Measurements from ENCODE around the gene EEF1AKMT3. TPM values are rescaled to one million over a fixed set of nuclear protein-coding genes. Genes with fewer than 3 reads are reported as not detected.

Gene EEF1AKMT3
- total and polyA plus RNA-seq, 2 experiments from 2014 or later: 1.3 to 5.3 TPM

DNA sequence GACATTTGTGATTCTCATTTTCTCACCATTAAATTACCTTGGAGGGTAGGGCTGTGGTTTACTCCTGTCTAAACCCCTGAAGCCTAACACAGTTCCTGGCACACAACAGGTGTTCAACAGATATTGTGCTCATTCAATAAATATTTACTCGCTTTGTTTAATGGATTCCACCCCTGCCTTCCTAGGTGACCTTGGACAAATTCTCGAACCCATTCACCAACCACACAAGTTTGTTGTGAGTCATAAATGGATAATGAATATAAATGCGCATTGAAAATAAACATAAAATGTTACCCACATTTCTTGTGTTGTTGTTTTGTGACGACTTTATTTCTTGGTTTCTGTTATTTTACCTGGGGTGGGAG is 9.8 kb downstream of the EEF1AKMT3 start:
- H3K4me2 ChIP-seq: no peak overlapping the region
- peaks cover 5% of the 10 kb centered on the region; the same call in 1 of the 2 replicates for H3K4me1 ChIP-seq (ENCODE audit: insufficient read depth)
- Mint-ChIP-seq H3K27me3 (ENCODE audit: insufficient read depth, low read depth, poor library complexity) (peaks cover 5% of the 10 kb centered on the region), H3K9me3 (no peaks in the 10 kb centered on the region), H3K4me1 (peaks cover 4% of the 10 kb centered on the region; the same call in 1 of the 3 replicates), H3K36me3 (ENCODE audit: low read depth) (peaks cover 23% of the 10 kb centered on the region), H3K27ac (no peak overlapping the region), H3K4me3 (peak overlapping the region; percentile 100)
- H3F3A ChIP-seq (replicated peaks; ENCODE audit: low read depth): no peaks in the 10 kb centered on the region
- H3K9me2 ChIP-seq (ENCODE audit: insufficient read depth): no peaks in the 10 kb centered on the region
- peaks cover 1% of the 10 kb centered on the region for H4K20me1 ChIP-seq (replicated peaks; ENCODE audit: insufficient read depth)
- TF ChIP-seq STAT1 (IDR thresholded peaks at IDR 0.05; ENCODE audit: unreplicated experiment) (no peak), JUNB (IDR thresholded peaks at IDR 0.05; ENCODE audit: unreplicated experiment) (no peak), EZH2phosphoT487 (IDR thresholded peaks at IDR 0.05; ENCODE audit: unreplicated experiment) (no peak)
- TF ChIP-seq, protein P1, sequence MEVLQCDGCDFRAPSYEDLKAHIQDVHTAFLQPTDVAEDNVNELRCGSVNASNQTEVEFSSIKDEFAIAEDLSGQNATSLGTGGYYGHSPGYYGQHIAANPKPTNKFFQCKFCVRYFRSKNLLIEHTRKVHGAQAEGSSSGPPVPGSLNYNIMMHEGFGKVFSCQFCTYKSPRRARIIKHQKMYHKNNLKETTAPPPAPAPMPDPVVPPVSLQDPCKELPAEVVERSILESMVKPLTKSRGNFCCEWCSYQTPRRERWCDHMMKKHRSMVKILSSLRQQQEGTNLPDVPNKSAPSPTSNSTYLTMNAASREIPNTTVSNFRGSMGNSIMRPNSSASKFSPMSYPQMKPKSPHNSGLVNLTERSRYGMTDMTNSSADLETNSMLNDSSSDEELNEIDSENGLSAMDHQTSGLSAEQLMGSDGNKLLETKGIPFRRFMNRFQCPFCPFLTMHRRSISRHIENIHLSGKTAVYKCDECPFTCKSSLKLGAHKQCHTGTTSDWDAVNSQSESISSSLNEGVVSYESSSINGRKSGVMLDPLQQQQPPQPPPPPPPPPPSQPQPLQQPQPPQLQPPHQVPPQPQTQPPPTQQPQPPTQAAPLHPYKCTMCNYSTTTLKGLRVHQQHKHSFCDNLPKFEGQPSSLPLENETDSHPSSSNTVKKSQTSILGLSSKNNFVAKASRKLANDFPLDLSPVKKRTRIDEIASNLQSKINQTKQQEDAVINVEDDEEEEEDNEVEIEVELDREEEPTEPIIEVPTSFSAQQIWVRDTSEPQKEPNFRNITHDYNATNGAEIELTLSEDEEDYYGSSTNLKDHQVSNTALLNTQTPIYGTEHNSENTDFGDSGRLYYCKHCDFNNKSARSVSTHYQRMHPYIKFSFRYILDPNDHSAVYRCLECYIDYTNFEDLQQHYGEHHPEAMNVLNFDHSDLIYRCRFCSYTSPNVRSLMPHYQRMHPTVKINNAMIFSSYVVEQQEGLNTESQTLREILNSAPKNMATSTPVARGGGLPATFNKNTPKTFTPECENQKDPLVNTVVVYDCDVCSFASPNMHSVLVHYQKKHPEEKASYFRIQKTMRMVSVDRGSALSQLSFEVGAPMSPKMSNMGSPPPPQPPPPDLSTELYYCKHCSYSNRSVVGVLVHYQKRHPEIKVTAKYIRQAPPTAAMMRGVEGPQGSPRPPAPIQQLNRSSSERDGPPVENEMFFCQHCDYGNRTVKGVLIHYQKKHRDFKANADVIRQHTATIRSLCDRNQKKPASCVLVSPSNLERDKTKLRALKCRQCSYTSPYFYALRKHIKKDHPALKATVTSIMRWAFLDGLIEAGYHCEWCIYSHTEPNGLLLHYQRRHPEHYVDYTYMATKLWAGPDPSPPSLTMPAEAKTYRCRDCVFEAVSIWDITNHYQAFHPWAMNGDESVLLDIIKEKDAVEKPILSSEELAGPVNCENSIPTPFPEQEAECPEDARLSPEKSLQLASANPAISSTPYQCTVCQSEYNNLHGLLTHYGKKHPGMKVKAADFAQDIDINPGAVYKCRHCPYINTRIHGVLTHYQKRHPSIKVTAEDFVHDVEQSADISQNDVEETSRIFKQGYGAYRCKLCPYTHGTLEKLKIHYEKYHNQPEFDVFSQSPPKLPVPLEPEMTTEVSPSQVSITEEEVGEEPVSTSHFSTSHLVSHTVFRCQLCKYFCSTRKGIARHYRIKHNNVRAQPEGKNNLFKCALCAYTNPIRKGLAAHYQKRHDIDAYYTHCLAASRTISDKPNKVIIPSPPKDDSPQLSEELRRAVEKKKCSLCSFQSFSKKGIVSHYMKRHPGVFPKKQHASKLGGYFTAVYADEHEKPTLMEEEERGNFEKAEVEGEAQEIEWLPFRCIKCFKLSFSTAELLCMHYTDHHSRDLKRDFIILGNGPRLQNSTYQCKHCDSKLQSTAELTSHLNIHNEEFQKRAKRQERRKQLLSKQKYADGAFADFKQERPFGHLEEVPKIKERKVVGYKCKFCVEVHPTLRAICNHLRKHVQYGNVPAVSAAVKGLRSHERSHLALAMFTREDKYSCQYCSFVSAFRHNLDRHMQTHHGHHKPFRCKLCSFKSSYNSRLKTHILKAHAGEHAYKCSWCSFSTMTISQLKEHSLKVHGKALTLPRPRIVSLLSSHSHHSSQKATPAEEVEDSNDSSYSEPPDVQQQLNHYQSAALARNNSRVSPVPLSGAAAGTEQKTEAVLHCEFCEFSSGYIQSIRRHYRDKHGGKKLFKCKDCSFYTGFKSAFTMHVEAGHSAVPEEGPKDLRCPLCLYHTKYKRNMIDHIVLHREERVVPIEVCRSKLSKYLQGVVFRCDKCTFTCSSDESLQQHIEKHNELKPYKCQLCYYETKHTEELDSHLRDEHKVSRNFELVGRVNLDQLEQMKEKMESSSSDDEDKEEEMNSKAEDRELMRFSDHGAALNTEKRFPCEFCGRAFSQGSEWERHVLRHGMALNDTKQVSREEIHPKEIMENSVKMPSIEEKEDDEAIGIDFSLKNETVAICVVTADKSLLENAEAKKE (CRISPR knock-in tag; IDR thresholded peaks at IDR 0.05): no peak
- TF ChIP-seq, protein P2, sequence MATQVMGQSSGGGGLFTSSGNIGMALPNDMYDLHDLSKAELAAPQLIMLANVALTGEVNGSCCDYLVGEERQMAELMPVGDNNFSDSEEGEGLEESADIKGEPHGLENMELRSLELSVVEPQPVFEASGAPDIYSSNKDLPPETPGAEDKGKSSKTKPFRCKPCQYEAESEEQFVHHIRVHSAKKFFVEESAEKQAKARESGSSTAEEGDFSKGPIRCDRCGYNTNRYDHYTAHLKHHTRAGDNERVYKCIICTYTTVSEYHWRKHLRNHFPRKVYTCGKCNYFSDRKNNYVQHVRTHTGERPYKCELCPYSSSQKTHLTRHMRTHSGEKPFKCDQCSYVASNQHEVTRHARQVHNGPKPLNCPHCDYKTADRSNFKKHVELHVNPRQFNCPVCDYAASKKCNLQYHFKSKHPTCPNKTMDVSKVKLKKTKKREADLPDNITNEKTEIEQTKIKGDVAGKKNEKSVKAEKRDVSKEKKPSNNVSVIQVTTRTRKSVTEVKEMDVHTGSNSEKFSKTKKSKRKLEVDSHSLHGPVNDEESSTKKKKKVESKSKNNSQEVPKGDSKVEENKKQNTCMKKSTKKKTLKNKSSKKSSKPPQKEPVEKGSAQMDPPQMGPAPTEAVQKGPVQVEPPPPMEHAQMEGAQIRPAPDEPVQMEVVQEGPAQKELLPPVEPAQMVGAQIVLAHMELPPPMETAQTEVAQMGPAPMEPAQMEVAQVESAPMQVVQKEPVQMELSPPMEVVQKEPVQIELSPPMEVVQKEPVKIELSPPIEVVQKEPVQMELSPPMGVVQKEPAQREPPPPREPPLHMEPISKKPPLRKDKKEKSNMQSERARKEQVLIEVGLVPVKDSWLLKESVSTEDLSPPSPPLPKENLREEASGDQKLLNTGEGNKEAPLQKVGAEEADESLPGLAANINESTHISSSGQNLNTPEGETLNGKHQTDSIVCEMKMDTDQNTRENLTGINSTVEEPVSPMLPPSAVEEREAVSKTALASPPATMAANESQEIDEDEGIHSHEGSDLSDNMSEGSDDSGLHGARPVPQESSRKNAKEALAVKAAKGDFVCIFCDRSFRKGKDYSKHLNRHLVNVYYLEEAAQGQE (IDR thresholded peaks at IDR 0.05; ENCODE audit: unreplicated experiment): no peak
- TF ChIP-seq, protein P3, sequence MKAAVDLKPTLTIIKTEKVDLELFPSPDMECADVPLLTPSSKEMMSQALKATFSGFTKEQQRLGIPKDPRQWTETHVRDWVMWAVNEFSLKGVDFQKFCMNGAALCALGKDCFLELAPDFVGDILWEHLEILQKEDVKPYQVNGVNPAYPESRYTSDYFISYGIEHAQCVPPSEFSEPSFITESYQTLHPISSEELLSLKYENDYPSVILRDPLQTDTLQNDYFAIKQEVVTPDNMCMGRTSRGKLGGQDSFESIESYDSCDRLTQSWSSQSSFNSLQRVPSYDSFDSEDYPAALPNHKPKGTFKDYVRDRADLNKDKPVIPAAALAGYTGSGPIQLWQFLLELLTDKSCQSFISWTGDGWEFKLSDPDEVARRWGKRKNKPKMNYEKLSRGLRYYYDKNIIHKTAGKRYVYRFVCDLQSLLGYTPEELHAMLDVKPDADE (IDR thresholded peaks at IDR 0.05): no peak
- H2AFZ ChIP-seq: no peak overlapping the region
- peaks cover 18% of the 10 kb centered on the region; the same call in 1 of the 2 replicates for H3K36me3 ChIP-seq (ENCODE audit: insufficient read depth)
- no peak overlapping the region for H3K27ac ChIP-seq (ENCODE audit: low read depth)
- H3K27me3 ChIP-seq (ENCODE audit: insufficient read depth): no peaks in the 10 kb centered on the region
- DNase-seq (ENCODE audit: low spot score) (no peak), ATAC-seq (no peak)
- peak overlapping the region; percentile 100; the same call in 1 of the 2 replicates for H3K4me3 ChIP-seq
- peaks cover 18% of the 10 kb centered on the region for H3K79me2 ChIP-seq (replicated peaks; ENCODE audit: insufficient read depth)
